HG03469 (cell line): ENCODE measurements around the gene DMBT1.

Source experiments
- ATAC-seq: cut with Tn5 transposase; IDR thresholded peaks from one replicate; pipeline ENCODE4 v1.9.1; 2021; ENCODE audit warnings: mild to moderate bottlenecking, moderate library complexity, moderate number of reproducible peaks; ENCODE audit not compliant: unreplicated experiment

The DMBT1 gene

DNA sequence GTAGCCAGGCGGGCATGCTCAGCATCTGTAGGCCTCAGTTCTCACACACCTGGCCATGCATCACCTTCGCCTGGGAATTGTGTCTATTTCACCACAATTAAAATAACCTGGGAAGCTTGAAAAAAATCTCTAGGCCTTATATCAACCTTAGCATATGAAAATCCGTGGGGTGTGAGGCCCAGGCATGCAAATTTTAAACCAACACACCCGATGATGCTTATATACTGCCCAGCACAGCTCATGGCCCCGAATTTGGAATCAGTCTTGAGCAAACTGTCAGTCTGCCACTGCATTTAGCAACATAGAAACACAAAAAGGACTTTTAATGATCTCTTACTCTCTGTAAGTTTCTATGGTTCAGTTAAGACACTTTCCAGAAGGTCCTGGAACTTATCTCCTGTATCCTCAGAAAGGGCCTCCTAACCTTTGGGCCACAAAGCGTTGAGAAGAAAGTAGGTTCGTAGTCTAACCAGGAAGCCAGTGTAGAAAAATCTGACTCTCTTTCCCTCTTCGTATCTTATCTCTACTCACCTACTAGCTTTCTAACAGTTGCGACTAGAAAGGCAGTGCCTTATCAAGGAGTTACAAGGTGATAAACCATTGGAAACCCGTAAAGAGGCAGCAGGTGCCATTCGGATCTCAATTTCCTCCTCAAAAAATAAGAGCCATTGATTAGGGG lies 12.0 kb upstream of the DMBT1 start:
- no peak for ATAC-seq

DNA sequence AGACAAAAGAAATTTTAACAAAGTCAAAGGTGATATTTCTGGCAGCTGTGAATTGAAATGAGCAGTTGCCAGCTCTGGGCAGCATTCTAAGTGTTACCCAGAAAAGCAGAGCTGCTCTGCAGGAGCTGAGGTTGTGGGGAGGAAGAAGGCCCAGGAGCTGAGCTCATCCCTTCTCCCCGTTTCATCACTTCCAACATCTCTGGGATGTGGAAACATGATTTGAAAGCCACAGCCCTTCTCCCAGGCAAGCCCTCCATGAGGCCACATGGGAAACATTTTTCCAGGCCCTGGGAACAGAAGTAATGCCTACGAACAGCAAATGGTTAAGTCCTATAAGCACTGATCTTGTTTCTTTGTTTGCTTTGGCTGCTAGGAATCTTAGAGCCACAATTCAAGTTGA lies 10.9 kb upstream of the DMBT1 start:
- no peak for ATAC-seq

DNA sequence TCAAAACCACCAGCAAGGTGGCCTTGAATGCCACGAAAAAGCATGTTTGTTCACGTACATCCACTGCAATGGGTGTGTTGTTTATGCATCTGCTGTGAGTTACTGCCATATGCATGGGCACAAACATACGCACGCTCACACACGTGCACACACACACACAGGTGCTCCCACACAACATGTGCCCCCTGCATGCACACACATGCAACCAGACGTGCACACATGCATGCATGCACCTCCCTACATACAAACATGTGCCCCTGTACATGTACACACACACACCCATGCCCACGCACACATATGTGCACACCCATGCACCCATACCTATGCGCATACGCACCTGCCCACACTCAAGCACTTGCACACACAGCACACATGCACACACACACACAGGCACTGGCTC lies 10.1 kb upstream of the DMBT1 start:
- ATAC-seq: no peak

DNA sequence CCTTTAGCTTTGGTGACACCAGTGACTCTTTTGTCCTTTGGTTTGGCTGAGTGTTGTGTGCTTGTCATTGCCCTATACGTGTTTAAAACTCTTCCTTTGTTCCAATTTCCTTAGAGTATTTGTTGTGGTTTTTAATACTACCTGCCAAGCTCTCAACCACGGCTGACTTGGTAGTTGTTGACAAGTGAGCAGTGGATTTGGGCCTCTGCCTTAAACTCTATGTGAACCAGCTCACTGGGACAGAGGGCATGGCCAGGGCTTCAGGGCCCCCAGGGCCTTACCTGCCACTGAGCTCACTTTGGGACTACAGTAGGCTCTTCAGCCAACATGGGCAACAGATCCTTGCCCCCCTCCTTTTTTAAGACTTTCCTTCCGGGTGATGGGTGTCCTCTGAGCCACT lies 9.6 kb upstream of the DMBT1 start:
- ATAC-seq: no peak

DNA sequence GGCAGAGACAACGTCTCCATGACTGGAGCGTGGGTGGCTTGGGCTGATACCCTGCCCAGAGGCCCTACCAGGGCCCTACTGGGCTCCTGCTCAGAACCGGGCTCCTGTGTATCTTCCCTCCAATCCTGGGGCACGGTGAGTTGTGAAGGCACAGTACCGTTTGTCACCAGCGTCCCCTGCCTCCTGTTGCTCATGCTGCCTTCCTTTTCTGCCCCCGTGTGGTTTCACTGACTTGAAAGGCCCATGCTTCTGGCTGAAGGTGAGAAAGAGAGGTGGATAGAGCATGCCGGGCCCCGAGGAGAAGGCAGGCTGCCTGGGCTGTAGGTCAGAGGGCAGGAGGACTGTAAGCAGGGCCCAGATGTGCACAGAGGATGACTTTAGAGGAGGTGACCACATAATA lies 9.1 kb upstream of the DMBT1 start:
- no peak for ATAC-seq

DNA sequence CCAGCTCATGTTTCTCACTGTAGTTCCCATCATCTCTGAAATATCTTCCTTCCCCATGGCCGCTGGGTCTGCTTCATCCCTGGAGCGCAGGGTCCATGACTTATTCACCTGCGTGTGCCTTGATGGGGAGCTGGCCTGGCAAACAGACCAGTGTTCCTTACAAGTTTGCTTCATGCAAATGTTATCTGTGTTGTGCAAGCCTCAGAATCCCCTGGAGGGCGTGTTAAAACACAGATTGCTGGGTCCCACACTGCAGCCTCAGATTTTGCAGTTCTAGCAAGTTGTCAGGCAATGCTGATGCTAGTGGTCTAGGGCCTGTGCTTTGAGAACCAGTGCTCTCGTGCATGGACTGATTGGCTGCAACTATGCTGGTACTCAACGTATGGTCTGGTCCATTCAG lies 7.2 kb upstream of the DMBT1 start:
- no peak for ATAC-seq

DNA sequence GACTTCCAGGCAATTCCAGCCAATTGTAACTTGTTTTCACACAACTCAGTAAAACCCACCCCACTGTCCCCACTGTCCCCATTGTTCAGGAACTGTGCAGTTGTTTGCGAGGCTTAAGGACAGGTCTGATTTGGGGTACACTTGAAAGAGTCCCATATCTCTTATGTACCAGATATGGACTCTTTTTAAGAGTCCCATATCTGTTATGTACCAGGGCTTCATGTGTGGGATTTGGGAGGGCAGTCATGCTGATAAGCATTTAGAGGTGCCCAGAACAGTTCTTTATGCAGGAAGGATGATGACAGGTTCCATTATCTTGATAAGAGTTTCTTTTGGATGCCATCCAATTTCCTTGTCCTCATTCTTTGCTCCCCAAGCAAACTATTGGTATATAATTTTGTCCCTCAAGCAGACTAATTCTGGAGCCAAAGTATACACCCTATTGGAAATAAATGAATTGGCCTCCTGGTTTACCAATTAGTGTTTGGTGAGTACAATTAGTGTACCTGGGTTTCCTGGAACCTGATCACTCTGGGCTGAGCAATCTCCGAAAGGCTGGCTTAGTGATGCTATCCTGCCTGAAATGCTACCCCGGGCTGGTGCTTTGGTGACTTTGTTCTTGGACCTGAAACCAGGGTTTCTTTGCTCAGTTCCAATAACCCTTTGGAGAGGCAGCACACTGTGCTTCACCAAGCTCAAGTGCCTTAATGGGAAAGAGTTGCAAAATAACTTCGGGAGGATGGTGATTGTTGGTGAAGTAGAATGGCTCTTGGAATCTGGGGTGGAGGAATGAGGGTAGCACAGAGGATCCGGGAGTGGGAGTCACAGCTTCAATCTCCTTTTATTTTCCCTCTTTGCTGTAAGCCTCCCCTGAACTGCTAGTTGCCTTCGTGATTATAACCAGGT lies 6.2 kb upstream of the DMBT1 start:
- no peak for ATAC-seq

DNA sequence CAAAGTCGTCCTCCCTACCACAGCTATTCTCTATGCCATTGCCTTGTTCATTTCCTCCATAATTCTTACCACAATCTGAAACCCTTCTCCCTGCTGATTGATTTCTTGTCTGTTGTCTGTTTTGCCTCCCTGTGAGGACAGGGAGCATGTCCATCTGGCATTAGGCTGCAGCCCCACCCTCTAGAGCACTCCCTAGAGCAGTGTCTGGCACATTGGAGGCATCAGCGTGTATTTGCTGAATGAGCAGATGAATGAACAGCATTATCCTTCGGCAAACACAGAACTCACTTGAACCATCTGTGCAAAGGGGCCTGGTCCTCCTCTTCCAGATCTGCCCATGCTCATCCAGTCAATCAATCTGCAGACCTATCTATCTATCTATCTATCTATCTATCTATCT lies 5.1 kb upstream of the DMBT1 start:
- ATAC-seq: no peak

DNA sequence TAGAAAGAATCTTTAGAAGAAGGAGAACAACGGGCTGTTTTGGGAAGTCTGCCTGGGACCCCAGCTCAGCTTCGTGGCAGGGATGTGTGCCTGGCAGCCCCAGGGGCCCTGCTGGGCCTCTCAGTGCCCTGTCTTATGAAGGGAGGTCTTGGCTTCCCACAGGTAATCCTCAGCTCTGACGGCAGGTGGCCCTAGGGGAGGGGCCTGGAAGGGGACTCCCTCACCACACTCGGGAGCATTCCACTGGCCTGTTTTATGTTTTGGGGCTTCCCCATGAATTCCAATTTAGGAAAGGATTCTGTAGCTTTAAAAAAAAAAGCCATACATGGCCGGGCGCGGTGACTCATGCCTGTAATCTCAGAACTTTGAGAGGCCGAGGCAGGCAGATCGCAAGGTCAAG lies 3.0 kb upstream of the DMBT1 start:
- ATAC-seq: no peak

DNA sequence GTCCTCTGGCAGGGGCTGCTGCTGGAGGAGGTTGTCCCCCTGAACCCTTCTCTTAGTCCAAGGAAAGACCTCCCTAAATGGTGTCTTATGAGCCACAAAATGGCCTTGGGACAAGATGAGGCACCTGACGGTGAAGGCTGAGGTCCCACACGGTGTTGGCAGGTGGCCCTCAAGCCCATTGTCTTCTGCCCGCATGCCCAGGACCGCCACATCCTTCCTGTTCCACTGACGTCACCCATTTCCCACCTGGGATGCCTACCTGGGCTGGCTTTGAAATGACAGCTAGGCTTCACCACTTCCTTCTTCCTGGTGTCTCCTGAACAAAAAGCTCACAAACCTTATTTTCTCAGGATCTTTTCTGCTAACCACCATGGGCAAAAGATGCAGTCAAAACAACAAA lies 2.1 kb upstream of the DMBT1 start:
- ATAC-seq: no peak

DNA sequence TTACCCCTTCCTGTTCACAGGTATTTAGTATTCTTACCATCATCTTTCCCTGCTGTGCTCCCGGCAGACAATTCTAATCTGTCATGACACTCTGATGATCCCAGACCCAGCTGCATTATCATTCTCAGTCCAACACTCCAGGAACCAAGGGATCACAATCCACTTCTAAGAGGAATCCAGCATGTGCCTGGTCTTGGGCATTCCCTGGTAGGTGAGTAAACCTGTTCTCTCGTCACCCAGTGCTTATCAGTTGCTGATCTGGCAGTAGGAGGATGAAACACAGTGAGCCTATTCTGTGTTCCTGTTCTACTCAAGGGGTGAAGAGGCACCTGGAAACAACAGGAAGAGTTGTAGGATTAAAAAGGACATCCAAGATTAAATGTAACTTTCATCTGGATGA lies 1.3 kb upstream of the DMBT1 start:
- ATAC-seq: no peak

DNA sequence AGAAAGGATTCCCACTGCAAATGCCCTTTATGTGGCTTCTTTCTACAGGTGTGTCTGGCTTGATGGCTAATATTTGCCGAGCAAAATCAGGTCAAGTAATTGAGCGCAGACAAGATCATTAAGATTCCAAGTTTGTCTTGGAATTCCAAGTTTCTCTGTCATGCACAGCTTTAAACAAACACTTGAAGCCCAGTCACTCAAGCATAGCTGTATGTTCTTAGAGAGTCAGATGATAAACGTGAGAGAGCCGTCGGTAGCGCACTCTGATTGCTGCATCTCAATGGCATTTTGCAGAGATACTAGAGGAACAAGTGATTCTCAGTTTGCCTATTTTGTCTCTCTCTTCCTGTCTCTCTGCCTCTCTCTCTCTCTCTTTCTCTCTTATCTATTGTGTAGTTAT lies 658 bp downstream of the DMBT1 start:
- ATAC-seq: no peak

DNA sequence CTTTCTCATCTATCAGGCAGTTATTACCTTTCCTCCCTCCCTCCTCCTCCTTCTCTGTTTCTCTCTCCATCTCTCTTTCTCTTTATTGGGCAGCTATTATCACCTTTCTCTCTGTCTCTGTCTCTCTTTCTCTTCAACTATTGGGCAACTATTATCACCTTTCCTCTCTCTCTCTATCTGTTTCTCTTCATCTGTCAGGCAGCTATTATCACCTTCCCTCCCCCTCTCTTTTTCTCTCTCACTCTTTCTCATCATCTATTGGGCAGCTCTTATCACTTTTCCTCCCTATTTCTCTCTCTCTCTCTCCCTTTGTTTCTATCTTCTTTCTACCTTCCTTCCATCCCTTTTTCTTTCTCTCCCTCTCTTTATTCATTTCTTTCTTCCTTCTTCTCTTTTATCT lies 1.2 kb downstream of the DMBT1 start:
- no peak for ATAC-seq

DNA sequence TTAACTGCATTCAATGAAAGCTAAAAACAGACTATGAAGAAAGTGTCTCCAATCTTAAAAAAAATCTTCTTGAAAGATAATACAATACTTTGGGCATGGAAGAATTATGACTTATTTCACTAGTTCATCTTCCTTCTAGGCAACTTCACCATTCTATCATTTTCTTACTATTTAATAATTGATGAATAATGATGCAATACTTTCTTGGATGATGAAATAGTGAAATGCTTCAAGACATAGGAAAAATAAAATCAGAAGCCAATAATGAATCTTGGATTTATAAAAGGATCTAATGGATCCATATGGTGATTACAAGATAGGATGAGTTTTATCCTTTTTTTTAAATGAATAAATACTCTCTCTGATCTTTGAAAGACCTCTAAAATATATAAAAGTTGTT lies 4.4 kb downstream of the DMBT1 start:
- no peak for ATAC-seq

DNA sequence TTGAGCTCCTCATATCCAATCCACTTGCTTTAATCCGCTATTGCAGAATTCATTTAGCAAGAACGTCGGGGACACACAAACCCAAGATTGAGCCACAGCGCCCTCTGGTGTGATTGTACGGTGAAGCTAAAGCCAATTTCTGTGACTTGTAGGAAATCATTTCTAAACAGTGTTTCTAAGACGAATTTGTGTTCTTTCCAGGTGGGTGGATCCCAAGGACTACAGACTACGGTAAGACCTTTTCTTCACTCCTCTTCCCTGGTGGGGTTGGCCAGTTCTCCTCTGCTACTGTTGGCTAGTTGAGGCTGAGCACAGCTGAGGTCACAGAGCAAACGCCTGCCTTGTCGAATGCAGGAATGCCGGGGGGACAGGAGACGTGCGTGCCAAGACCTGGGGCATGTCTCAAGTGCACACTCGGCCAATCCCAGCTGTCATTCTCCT lies 5.2 kb downstream of the DMBT1 start:
- no peak for ATAC-seq

DNA sequence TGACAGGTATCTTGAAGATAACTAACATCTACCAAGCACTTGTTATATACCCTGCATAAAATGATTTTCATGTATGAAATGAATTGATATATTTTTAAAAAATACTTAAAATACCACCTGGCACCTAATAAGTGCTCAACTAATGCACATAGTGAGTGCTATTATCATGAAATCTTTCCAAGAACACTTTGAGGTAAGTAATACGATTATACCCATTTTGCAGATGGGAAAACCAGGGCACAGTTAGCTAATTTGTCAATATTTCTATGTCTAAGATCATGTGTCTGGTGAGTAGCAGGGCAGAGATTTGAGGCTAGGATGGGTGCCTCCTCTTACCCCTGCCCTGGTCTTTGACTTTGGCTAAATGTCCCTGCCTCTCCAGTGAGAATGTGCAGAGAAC lies 6.1 kb downstream of the DMBT1 start:
- ATAC-seq: no peak

DNA sequence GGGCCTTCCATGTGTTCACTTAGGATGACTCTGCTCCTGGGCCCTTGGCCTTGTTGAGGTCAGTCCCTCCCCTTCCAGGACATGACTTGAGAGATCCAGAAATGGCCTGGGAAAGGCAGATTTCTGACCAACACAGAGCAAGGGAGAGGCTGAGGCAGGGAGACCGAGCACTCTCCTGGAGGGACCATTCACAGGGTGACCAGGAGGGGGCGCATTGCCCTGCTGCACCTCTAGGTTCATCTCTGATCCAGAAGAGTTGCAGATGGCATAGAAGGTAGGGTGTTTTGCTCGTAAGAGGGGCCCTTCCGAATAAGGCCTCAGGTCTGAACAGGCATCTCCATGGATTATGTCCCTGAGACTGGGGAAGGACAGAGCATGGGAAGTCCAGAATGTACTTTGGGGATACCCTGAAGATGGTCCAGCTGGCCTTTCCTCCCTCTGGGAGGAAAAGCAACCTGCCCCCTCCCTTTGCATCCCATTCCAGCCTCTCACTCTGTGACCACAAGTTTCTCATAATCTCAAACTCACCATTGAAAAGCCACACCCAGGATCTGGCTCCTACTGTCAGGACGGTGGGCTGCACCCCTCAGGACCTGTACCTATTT lies 6.6 kb downstream of the DMBT1 start:
- ATAC-seq: no peak

DNA sequence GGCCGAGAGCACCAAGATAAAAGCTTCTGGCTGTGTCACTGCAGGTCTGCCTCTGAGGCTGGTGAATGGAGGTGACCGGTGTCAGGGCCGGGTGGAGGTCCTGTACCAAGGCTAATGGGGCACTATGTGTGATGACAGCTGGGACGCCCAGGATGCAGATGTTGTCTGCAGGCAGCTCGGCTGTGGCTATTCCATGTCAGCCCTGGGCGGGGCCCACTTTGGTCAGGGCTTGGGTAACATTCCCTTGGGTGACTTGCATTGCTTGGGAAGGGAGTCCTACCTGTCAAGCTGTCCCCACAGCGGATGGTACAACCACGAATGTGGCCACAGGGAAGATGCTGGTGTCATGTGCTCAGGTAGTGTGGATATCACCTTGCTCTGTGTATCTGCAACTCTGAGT lies 8.0 kb downstream of the DMBT1 start:
- no peak for ATAC-seq

DNA sequence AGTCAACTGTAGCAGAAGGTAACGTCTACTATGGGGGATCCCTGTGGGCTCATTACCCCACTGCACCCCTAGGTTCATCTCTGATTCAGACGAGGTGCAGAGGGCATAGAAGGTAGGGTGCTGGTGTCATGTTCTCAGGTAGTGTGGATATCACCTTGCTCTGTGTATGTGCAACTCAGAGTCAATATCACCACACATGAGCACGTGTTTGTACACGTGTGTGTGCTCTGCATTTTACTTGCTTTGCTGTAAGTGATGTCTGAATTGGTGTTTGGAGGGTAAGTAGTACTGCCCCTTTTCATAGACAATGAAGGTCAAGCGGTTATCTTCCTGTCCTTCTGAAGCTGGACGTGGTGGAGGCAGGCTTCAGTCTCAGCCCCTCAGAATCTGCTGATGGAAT lies 10.4 kb downstream of the DMBT1 start:
- ATAC-seq: no peak

DNA sequence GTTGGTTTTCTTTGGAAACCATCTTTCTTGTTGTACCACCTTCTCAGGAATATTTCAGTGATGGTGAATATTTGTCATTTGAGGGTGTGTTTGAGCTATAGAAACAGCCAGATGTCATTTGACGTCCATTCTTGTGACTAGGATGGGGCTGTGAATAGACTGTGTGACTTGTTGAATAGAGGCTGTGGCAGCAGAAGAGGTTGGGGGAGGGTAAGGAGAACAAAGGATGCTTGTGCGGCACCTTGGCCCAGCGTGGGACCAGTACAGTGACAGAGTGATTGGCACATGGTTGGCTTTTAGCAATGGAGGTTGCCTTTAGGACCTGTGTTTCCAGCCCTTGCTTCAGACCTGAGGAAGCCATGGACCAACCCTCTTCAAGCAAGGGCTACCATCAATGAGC lies 11.3 kb downstream of the DMBT1 start:
- ATAC-seq: no peak

DNA sequence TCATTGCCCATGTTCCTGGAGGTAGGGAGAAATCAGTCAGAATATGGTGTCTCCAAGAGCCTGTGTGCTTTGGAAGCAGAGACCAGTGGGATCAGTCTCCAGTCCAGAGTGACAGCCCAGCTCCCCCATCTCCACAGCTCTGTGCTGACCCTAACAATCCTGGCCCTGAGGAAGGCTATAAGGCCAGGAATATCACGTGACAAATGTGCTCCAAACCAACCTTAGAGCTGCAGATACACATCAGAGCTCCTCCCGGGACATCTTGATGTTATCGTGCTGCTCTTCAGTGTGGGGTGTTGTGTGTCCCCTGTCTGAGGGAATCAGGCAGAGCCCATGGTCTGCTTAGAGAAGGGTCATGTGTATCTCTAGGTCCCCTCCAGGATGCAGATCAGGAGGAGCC lies 15.2 kb downstream of the DMBT1 start:
- no peak for ATAC-seq

DNA sequence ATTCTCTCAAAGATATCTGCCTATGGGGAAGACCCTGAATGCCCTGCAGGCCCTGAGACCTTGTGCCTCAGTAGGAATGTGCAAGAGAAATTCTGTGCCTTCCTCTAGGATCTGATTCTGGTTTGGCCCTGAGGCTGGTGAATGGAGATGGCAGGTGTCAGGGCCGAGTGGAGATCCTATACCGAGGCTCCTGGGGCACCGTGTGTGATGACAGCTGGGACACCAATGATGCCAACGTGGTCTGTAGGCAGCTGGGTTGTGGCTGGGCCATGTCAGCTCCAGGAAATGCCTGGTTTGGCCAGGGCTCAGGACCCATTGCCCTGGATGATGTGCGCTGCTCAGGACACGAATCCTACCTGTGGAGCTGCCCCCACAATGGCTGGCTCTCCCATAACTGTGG lies 15.7 kb downstream of the DMBT1 start:
- ATAC-seq: no peak
